Measurements from ENCODE around the gene IREB2. TPM values are rescaled to one million over a fixed set of nuclear protein-coding genes. Genes with fewer than 3 reads are reported as not detected.

The IREB2 gene
- total and polyA plus RNA-seq, 2 experiments from 2014 or later: 23.4 to 34.2 TPM

GRCh38 chr15:78390826-78391225 lies 47.2 kb upstream of the IREB2 start:
- H3K27ac ChIP-seq: no peak overlapping the region
- H3K4me1 ChIP-seq (ENCODE audit: low read depth): peaks cover 5% of the 10 kb centered on the region
- no peak overlapping the region for H3K4me3 ChIP-seq
- no peaks in the 10 kb centered on the region for H3K27me3 ChIP-seq
- H3K9me3 ChIP-seq (ENCODE audit: low read depth): no peaks in the 10 kb centered on the region
- no peak for DNase-seq (ENCODE audit: low read depth in 1 of 2, low spot score in 1 of 2)
- TF ChIP-seq CTCF (IDR thresholded peaks at IDR 0.05; ENCODE audit: low read depth, low read length): no peak
- H3K36me3 ChIP-seq: no peaks in the 10 kb centered on the region

- Histone ChIP-seq H3K4me3 (no peak overlapping the region), H3K27me3 (no peaks in the 10 kb centered on the region), H3K27ac (no peak overlapping the region), H3K4me1 (ENCODE audit: low read depth) (peaks cover 5% of the 10 kb centered on the region), H3K9me3 (ENCODE audit: low read depth) (no peaks in the 10 kb centered on the region), H3K36me3 (no peaks in the 10 kb centered on the region)
- TF ChIP-seq CTCF (IDR thresholded peaks at IDR 0.05; ENCODE audit: low read depth, low read length): no peak
- no peak for DNase-seq (ENCODE audit: low read depth in 1 of 2, low spot score in 1 of 2)
These were observed 46.2 kb upstream of the IREB2 start for GRCh38 chr15:78391781-78392180.

GRCh38 chr15:78392430-78392829 lies 45.6 kb upstream of the IREB2 start:
- DNase-seq (ENCODE audit: low read depth in 1 of 2, low spot score in 1 of 2): no peak
- TF ChIP-seq CTCF (IDR thresholded peaks at IDR 0.05; ENCODE audit: low read depth, low read length): no peak

GRCh38 chr15:78393137-78393536 lies 44.9 kb upstream of the IREB2 start:
- Histone ChIP-seq H3K27ac (no peak overlapping the region), H3K4me1 (ENCODE audit: low read depth) (peaks cover 5% of the 10 kb centered on the region), H3K4me3 (no peak overlapping the region), H3K36me3 (no peaks in the 10 kb centered on the region), H3K9me3 (ENCODE audit: low read depth) (no peaks in the 10 kb centered on the region), H3K27me3 (no peaks in the 10 kb centered on the region)
- DNase-seq (ENCODE audit: low read depth in 1 of 2, low spot score in 1 of 2): no peak
- TF ChIP-seq CTCF (IDR thresholded peaks at IDR 0.05; ENCODE audit: low read depth, low read length): no peak

More at GRCh38 chr15:78392430-78392829, 45.6 kb upstream of the IREB2 start:
- H3K4me3 ChIP-seq: no peak overlapping the region
- peaks cover 5% of the 10 kb centered on the region for H3K4me1 ChIP-seq (ENCODE audit: low read depth)
- no peaks in the 10 kb centered on the region for H3K36me3 ChIP-seq
- no peaks in the 10 kb centered on the region for H3K27me3 ChIP-seq
- H3K27ac ChIP-seq: no peak overlapping the region
- H3K9me3 ChIP-seq (ENCODE audit: low read depth): no peaks in the 10 kb centered on the region

GRCh38 chr15:78394026-78394425 lies 44.0 kb upstream of the IREB2 start:
- H3K4me1 ChIP-seq (ENCODE audit: low read depth): peaks cover 5% of the 10 kb centered on the region
- H3K27ac ChIP-seq: no peak overlapping the region
- H3K9me3 ChIP-seq (ENCODE audit: low read depth): no peaks in the 10 kb centered on the region
- TF ChIP-seq CTCF (IDR thresholded peaks at IDR 0.05; ENCODE audit: low read depth, low read length): no peak
- H3K27me3 ChIP-seq: no peaks in the 10 kb centered on the region
- H3K4me3 ChIP-seq: no peak overlapping the region
- no peak for DNase-seq (ENCODE audit: low read depth in 1 of 2, low spot score in 1 of 2)
- no peaks in the 10 kb centered on the region for H3K36me3 ChIP-seq
